Right lobe of liver (tissue), 6 donors: ENCODE results near the gene SPAG17. TPM values are rescaled to one million over a fixed set of nuclear protein-coding genes. Genes with fewer than 3 reads are reported as not detected.

ENCODE experiments used
- ATAC-seq, 4 donors: fragments of 200-7000 bp; cut with Tn5 transposase; one replicate each; pipeline ENCODE4 v1.9.1; 2020; ENCODE audit warnings: mild to moderate bottlenecking in 4 of 4, moderate library complexity in 4 of 4
- DNase-seq, 3 donors: peaks; one replicate each; pipeline ENCODE4 v3.0.0-alpha.2; 2020
- H3K27ac ChIP-seq, 3 donors: fragments of 200-600 bp; one replicate each; pipeline ENCODE4 v1.8.0; 2022
- H3K27me3 ChIP-seq, 2 donors: fragments of 200-600 bp; one replicate each; pipeline ENCODE4 v1.8.0; 2022
- H3K36me3 ChIP-seq, 4 donors: fragments of 200-600 bp; sonication (generic) in 1 of 4; one replicate each; pipeline versions ENCODE4 v1.5.1 to v1.8.0; 2017 to 2022; ENCODE audit warnings: control low read depth in 1 of 4
- H3K4me1 ChIP-seq, 4 donors: fragments of 200-600 bp; sonication (generic) in 1 of 4; one replicate each; pipeline versions ENCODE4 v1.5.1 to v1.8.0; 2017 to 2022; ENCODE audit warnings: control low read depth in 1 of 4
- H3K4me3 ChIP-seq, 3 donors: fragments of 200-600 bp; one replicate each; pipeline ENCODE4 v1.8.0; 2022
- H3K9me3 ChIP-seq, 4 donors: fragments of 200-600 bp; sonication (generic) in 1 of 4; one replicate each; pipeline versions ENCODE4 v1.5.1 to v1.8.0; 2017 to 2022; ENCODE audit warnings: control low read depth in 1 of 4
- POLR2A ChIP-seq: fragments of 450-650 bp; IDR thresholded peaks from one replicate; pipeline ENCODE4 v1.6.1; 2017; ENCODE audit warnings: antibody characterized with exemption, mild to moderate bottlenecking
- WGBS: methylation state at CpG from one replicate; pipeline ENCODE4 v1.1.6; 2018; ENCODE audit warnings: low coverage, low lambda C conversion rate; ENCODE audit not compliant: insufficient coverage; ENCODE audit errors: missing lambda C conversion rate; 5-methylcytosine and 5-hydroxymethylcytosine counted together
- intact Hi-C, 2 donors: fragments of 100-400 bp; cut with DNase I; formaldehyde crosslinking; loops; one replicate each; pipeline versions ENCODE4 v1.11.2 to v1.14.1; 2022
- total RNA-seq, 6 experiments: library from RNA; depleted of rRNA in 2 of 6; stranded (reverse); fragments of >200 nt in 2 of 6; fragmentation: NEBNext Ultra II Directional in 3 of 6; extraction: Animal tissue kit (Norgen Biotek cat#: 25700) in 3 of 6; gene quantifications; one replicate each; pipeline versions ENCODE4 v1.1.0 to v1.2.4, GENCODE V29; 2016 to 2023
- TF ChIP-seq, protein P1 (sequence below), 4 donors: fragments of 200-600 bp in 3 of 4; fragments of 450-650 bp in 1 of 4; IDR thresholded peaks; one replicate each; pipeline versions ENCODE4 v1.5.1 to v1.8.0; 2016 to 2022; ENCODE audit warnings: antibody characterized with exemption in 4 of 4, mild to moderate bottlenecking in 2 of 4
- donor health status: DM: no; HTN: yes; CAD: no.
- donor health status: DM: no; HTN: no; CAD: no.
- donor health status: DM: no; HTN: no; CAD: no.
- donor health status: DM: no; HTN: yes; CAD: no.
- donor health status: DM: no; HTN: yes; CAD: no.

Gene SPAG17
- total RNA-seq, 6 experiments from 2014 or later, result 0.18 TPM; not detected in 5

DNA sequence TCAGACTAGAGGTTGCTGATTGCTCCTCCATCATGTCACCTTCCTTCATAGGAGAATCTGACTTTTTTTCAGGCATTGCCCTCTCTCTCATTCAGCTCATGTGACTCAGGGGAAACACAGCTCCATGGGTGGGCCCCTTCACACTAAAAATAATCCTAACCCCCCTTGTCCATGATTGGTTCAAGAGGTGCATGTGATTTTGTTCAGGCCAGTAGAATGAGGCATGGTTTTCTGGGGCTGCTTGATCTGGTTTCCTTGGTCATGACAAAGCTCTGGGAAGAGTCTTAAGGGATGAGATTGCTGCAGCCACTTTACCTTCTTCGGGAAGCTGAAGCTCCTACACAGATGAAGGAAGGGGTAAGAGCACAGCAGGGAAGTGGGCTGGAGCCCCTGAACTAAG is 56.3 kb downstream of the SPAG17 start:
- 40% methylated on average over 1 of the region's 1 CpG for WGBS
- Histone ChIP-seq H3K4me1 (no peaks in the 10 kb centered on the region), H3K4me3 (no peak overlapping the region), H3K27ac (no peak overlapping the region), H3K36me3 (no peaks in the 10 kb centered on the region), H3K9me3 (no peaks in the 10 kb centered on the region), H3K27me3 (no peaks in the 10 kb centered on the region)
- no peak for TF ChIP-seq POLR2A
- TF ChIP-seq, protein P1, sequence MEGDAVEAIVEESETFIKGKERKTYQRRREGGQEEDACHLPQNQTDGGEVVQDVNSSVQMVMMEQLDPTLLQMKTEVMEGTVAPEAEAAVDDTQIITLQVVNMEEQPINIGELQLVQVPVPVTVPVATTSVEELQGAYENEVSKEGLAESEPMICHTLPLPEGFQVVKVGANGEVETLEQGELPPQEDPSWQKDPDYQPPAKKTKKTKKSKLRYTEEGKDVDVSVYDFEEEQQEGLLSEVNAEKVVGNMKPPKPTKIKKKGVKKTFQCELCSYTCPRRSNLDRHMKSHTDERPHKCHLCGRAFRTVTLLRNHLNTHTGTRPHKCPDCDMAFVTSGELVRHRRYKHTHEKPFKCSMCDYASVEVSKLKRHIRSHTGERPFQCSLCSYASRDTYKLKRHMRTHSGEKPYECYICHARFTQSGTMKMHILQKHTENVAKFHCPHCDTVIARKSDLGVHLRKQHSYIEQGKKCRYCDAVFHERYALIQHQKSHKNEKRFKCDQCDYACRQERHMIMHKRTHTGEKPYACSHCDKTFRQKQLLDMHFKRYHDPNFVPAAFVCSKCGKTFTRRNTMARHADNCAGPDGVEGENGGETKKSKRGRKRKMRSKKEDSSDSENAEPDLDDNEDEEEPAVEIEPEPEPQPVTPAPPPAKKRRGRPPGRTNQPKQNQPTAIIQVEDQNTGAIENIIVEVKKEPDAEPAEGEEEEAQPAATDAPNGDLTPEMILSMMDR (IDR thresholded peaks at IDR 0.05), result no peak
- no peak for DNase-seq
- intact Hi-C loops, result no loop called here
- no peak for ATAC-seq

DNA sequence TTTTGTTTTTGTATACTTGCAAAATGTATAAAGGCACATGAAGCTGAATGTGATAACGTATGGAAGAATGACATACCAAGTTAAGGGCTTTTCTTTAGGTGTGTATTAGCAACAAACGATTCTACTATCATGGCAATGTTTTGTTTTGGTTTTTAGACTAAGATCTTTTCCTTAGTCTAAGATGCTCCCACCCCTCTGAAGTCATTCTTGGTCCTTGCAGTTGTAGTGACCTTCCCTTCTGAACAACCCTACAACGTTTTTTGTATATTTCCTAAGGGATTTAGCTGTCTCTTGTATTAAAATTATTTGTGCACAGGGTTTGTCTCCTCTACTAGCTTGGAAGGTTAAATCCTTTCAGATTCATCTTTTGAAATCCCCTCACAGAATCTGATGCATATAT is 61.0 kb downstream of the SPAG17 start:
- DNase-seq, result no peak
- no peaks in the 10 kb centered on the region for H3K9me3 ChIP-seq
- no peak for ATAC-seq
- H3K4me3 ChIP-seq, result no peak overlapping the region
- WGBS, result 55% methylated on average over 3 of the region's 3 CpGs
- TF ChIP-seq, protein P1 (IDR thresholded peaks at IDR 0.05), result no peak
- TF ChIP-seq POLR2A, result no peak
- H3K27me3 ChIP-seq, result no peaks in the 10 kb centered on the region
- no peak overlapping the region for H3K27ac ChIP-seq
- no peaks in the 10 kb centered on the region for H3K36me3 ChIP-seq
- intact Hi-C loops, result no loop called here
- H3K4me1 ChIP-seq, result peaks cover 0 to 4% (median under 1%) of the 10 kb centered on the region in 4 donors

DNA sequence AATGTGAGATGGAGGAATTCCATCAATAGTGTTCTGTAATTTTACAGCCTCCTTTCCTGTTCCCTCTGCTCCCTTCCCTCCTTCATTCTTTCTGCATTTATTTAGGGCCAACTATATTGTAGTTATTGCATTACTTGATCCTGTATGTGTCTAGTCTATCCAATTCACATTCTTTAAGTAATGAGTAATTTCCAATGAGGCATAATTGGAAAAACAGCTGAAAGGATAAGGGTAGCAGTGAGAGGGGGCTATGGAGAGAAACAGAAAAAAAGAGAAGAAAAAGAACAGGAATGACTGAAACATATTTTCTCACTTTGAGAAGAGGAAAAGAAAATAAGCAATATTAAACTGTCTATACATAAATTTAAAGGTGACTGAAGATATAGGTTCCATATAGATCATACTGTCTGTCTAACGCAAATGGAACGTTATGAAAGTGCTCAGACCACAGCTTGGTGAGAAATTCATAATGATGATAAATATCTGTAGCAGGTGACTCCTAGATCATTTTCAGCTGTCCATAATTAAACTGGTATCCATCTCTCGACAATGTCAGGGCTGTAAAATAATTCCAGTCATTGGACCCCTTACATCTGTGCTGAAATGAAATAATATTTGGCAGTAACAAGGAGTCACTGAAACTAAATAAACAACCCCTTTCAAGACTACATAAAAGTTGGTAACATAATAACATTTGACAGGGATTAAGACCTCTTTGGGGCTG is 61.8 kb downstream of the SPAG17 start:
- no peak overlapping the region for H3K4me3 ChIP-seq

DNA sequence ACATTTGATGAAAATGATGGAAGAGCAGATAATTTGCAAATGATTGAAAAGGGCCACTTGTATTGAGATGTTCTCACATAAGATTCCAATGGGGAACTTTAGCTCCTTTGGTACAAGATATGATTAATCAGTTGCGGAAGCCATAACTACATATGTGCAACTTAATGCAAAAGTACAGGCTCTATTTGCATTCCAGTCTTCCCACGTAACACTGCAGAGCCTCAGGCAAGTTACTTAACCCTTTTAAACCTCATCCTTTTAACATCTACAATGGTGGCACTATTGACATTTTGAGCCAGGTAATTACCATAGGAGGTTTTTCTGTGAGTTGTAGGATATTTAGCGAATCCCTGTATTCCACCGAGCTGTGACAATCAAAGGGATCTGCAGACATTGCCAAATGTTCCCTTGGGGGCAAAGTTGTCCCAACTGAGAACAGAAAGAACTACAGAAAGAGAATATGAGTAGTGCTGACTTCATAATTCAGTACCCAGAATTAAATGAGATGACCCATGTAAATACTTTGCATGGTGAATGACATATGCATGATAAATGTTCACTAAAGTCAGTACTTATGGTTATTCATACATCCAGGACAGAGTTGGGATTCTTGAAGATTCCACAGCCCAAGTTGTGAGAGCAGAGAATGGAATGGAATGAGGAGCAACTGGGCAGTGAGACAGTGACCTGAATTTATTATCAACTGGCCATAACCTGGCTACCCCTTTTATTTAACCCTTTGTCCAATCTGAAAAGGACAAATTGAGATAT is 62.6 kb downstream of the SPAG17 start:
- ATAC-seq (no peak), DNase-seq (no peak)
- Histone ChIP-seq H3K9me3 (no peaks in the 10 kb centered on the region), H3K27me3 (no peaks in the 10 kb centered on the region), H3K4me1 (peaks cover 0 to 20% (median 9%) of the 10 kb centered on the region in 4 donors), H3K36me3 (no peaks in the 10 kb centered on the region), H3K27ac (no peak overlapping the region), H3K4me3 (no peak overlapping the region)
- TF ChIP-seq POLR2A, result no peak
- TF ChIP-seq, protein P1 (IDR thresholded peaks at IDR 0.05), result no peak
- intact Hi-C loops, result no loop called here
- WGBS, result 75% methylated on average over 3 of the region's 4 CpGs

More for the DNA sequence above, 61.8 kb downstream of the SPAG17 start:
- WGBS, result 76% methylated on average over 3 of the region's 3 CpGs
- peaks cover 0 to 11% (median 4%) of the 10 kb centered on the region in 4 donors for H3K4me1 ChIP-seq
- DNase-seq (no peak), ATAC-seq (no peak)
- H3K9me3 ChIP-seq, result no peaks in the 10 kb centered on the region
- H3K27me3 ChIP-seq, result no peaks in the 10 kb centered on the region
- no peak for TF ChIP-seq POLR2A
- TF ChIP-seq, protein P1 (IDR thresholded peaks at IDR 0.05), result no peak
- intact Hi-C loops, result no loop called here
- H3K36me3 ChIP-seq, result no peaks in the 10 kb centered on the region
- no peak overlapping the region for H3K27ac ChIP-seq
